ENCODE data around the gene CENPA. TPM values are rescaled to one million over a fixed set of nuclear protein-coding genes. Genes with fewer than 3 reads are reported as not detected.

CENPA gene
- total RNA-seq, 1 experiment from 2014 or later, result 45.8 TPM

- no peak for TF ChIP-seq ZBTB33 (IDR thresholded peaks at IDR 0.05; ENCODE audit: extremely low read depth, insufficient replicate concordance, low read length)
- TF ChIP-seq RAD21 (IDR thresholded peaks at IDR 0.05; ENCODE audit: low read depth), result no peak
- no peak for TF ChIP-seq ZFX (IDR thresholded peaks at IDR 0.05)
- no peak for TF ChIP-seq TCF7L2 (IDR thresholded peaks at IDR 0.05; ENCODE audit: borderline replicate concordance, extremely low read depth, insufficient read depth, insufficient read length)
- no peak for TF ChIP-seq SIN3A (IDR thresholded peaks at IDR 0.05; ENCODE audit: low read depth)
- TF ChIP-seq ATF3 (IDR thresholded peaks at IDR 0.05), result no peak
- TF ChIP-seq EZH2 (IDR thresholded peaks at IDR 0.05), result no peak
- TF ChIP-seq MAX (IDR thresholded peaks at IDR 0.05), result no peak
- TF ChIP-seq CTCF (IDR thresholded peaks at IDR 0.05 in 2 of 3, conservative IDR thresholded peaks at IDR 0.05 in 1 of 3; ENCODE audit: borderline replicate concordance in 1 of 3, insufficient read depth in 1 of 3, low read depth in 2 of 3, low read length in 2 of 3), result no peak
- no peak for TF ChIP-seq ZNF274 (IDR thresholded peaks at IDR 0.05; ENCODE audit: low read depth, low read length)
- no peak for TF ChIP-seq ELF1 (IDR thresholded peaks at IDR 0.05; ENCODE audit: borderline replicate concordance, low read depth)
- no peak for TF ChIP-seq EGR1 (IDR thresholded peaks at IDR 0.05; ENCODE audit: low read depth)
These were observed 25.4 kb downstream of the CENPA start (continued) for GRCh38 chr2:26811261-26811660.

All from HCT116 (cell line).